NCI-H1417 (cell line): ENCODE measurements around the gene ABHD10.

Experiments
- DNase-seq, 3 experiments: peaks; one replicate each; lab custom pipeline; 2025; lab: John Stamatoyannopoulos, UW

Gene ABHD10

DNA sequence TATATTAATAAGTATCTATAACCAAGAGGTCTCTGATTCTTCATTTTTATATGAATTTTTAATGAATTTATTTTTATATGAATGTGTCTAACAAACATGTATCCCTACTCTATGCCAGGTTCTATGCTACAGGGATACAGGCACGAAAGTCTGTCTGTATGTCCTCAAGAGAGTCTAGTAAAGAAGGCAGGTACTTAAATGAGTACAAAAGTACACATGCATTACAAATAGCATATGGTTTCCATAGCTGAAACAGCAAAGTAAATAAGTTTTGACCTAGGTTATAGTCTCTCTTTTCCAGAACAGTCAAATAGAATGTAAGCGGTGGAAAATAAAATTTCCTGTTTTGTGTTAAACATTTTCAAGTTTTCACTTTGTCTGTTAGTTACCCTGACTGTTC, 13.3 kb upstream of the ABHD10 start:
- DNase-seq = no peak

DNA sequence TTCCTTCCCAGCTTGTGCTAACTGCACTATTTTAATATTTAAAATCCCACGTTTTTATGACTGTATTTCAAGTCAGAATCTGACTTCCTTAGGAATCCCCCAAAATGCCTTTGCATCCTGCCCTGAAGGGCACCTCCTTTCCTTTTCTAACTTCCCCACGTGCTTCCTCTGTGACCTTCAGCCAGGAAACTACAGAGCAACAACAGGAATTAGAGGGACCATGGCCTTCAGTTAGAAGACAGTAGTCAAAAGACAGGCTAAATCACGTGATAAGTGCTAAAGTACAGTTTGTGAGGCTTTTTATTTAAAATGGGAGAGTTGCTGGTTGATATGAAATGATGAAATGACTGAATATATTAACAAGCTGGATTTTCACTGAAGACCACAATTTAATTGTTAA, 11.8 kb upstream of the ABHD10 start:
- no peak for DNase-seq

DNA sequence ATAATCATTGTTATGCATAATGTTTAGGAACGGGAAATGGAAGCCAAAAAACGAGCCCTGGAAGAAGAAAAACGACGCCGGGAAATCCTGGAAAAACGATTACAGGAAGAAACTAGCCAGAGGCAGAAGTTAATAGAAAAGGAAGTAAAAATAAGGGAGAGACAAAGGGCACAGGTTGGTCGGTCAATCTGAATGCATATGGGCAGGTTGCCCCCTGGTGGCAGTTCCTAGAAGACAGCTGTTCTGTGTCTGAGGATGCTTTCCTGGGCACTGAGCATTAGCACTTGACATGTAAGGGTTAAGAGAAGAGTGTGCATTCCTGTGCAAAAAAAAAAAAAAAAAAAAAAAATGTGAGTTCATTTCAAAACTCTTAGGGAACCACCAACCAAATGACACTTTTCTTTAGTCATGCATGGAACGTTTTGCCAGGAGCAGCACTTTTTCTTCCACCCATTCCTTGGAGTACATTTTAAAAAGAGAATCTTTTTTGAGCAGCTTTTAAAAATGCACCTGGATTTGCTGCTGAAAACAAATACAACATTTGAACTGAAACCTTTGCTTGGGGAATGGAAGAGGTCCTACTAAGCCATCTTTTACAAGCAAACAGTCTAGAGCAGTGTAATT, 11.1 kb upstream of the ABHD10 start:
- DNase-seq = peak; percentile 80 to 94 (median 87)

DNA sequence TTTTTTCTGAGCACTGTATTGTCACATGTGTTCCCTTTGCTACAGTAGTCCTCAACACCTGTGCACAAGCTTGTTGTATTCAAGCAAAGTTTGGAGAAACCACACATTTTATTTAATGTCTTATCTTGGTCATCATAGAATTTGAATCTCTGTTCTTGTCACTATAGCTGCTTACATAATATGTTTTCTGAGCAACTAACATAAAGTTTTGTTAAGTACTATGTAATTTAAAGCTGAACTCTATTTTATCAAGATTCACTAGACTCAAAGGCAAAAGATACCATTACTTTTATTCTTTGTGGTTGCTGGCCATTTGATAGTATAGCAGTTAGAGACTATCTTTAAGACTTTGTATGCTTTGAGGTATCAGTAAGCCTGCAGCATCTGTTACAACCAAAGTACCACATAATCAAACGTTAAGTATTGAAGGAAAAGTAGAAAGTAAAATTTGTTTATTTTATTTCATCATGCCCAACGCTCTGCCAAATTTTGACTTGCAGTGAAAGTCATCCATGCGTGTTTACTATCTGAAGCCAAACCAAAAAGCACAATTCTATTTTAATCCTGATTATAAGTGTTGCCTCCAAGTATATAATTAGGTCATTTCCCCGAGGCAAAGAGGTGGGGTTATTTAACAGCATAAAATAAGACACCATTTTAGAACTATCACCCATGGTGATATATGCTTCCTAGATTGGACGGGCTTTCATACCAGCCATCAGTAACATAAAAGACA, 10.3 kb upstream of the ABHD10 start:
- peak in 2 of 3 experiments; percentile 64 to 93 for DNase-seq

DNA sequence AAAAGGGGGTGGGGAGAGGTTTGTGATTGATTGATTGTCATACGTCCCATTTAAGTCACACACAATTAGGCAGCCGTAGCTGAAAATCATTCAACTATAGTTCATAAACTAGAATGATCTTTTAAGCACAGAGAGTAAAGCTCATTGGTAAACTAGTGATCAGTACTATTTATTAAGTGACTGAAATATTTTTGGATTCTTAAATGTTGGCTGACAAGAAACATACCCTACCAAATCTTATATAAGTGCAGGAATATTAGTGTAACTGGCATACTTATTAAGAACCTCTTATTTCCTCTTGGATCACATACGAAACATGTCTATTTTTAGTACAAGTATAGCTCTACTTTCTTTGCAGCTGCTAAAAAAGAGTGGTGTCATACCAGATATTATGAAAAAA, 8.4 kb upstream of the ABHD10 start:
- peak in 2 of 3 experiments; percentile 11 to 55 for DNase-seq

DNA sequence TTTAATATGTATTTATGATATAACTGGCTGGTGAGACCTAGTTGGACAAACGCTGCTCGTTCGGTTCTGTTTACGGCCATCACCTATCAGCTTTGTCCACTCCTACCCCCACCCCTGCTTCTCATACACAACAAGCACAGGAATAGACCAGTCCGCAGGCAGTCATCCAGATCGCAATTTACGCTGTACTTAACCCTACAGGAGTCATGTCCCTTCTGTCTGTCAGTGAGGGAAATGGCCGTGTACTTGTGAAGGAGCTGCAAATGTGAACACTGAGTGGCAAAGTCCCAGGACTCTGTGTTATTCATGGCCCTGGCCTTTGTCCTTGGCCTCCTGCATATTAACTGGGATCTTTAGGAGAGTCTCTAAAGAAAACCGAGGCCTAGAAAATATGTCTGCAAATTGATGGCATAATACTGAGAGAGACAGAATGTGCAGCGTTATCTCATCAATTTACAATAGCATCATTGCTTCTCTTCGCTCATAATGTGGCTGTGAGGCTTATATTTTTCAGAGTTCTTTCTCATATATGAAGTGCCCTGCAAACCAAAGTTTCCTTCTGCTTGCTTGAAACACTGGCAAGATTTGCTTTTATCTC, 7.2 kb upstream of the ABHD10 start:
- DNase-seq = peak; percentile 4 to 88 (median 75)

DNA sequence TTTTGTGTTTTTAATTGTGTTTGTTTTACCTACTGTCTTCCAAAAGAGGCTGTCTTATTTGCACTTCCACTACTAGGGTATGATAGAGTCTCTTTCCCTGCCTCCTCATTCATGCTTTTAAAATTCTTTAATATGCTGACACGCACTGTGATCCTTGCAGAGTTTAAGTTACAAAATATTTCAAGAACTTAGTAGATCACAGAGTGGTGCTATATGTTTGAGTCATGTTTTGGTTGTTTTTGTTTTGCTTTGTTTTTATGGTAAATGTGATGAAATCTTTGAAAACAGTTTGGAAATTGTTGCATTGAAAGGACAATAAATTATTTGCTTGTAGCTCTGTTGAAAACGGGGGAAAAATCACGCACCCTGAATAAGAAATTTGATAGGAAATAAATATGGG, 5.9 kb upstream of the ABHD10 start:
- DNase-seq = peak in 2 of 3 experiments; percentile 5 to 38

DNA sequence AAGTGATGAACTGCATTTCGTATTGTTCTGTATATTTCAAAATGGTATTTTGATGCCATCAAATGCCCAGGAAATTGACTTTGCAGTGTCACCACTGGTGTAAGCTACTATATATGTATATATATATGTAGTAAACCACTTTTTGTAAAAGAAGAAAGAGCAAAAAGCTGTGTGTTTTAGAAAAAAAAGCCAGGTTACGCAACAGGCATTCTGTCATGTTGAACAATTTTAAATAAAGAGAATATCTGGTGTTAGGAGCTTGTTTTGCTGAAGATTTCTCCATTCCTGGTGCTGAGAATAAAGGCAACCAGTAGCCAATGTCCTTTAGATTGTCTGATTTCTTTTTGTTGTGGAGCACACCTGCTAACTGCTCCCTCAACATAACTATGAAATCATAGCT, 3.7 kb upstream of the ABHD10 start:
- DNase-seq = no peak

DNA sequence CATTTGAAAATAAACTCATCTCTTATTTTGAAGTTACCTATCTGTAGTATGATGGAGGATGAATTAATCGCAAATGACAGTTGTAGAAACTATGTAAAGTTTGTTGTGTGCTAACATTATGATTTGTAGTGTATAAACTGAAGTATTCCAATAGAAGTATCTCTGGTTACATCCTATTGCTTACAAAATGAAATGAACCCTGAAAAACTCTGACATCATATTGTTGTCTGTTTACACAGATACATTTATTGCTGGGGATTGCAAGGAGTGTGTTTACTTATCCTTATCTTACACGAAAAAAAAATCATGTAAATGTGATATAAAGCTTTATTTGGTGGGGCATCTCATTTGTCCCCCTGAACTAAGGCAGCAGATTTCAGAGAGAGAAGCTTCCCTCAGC, 2.6 kb upstream of the ABHD10 start:
- DNase-seq = no peak

DNA sequence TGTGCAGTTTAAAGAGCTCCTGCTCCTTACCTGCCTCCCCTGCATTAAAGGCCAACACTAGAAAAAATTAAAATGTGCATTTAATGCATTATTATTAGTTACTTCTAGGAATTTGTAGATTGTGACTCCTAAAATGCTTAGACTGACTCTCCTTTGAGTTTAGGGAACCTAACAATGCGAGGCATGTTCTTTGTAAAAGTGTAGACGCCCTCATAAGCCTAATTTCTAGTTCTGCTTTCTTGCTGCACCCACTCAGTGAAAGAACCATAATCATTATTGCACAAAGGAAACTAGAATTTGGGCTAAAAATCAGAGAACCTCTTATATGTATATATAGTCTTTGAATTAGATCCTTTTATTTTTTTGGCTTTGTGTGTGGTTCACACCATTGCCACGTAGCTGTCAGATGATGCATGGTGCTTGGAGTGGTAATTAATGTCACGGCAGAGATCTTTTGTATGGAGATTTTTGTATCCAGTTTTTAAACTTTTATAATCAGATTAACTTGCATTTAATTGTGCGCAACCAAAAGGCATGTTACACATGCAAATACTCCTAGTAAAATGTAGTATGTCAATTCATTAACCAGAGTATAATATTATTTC, 710 bp downstream of the ABHD10 start:
- DNase-seq = peak in 1 of 3 experiments; percentile 77

DNA sequence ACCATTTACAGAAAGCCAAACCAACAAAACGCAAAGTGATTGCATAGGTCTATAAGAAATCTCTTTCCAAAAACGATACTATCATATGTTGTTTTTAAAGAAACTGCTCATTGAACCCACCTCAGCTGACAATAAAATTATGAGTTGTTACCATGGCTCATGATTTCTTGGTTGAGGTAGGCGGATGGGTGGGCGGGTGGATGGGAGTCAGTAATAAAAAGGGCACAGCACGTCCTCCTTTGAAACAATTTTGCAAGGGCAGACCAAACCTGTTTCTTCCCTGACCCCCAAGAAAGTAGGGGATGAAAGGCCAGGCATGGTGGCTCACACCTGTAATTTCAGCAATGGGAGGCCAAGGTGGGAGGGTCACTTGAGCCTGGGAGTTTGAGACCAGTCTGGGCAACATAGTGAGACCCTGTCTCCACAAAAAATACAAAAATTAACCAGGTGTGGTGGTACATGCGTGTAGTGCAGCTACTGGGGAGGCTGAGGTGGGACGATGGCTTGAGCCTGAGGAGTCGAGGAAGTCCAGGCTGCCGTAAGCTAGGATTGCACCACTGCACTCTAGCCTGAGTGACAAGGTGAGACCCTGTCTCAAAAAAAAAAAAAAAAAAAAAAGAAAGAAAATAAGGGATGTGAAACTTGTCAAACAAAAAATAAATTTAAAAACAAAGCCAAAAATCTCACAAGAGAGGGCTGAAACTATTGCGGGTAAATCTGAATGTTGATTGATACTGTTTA, 2.1 kb downstream of the ABHD10 start:
- DNase-seq = no peak

DNA sequence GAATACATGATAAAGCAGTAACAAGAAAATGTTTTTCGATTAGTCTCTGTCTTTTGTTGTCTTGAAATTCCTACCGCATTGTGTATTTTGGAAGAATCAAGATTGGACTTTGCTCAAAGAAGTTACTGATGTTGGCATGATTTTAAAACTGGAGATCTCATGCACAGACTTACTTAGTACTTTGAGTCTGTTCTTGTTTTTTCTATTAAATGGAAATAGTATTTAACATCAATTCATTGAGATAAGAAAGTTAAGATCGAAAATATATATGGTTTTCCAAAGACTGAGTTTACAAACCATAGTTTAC, 2.6 kb downstream of the ABHD10 start:
- DNase-seq = no peak

DNA sequence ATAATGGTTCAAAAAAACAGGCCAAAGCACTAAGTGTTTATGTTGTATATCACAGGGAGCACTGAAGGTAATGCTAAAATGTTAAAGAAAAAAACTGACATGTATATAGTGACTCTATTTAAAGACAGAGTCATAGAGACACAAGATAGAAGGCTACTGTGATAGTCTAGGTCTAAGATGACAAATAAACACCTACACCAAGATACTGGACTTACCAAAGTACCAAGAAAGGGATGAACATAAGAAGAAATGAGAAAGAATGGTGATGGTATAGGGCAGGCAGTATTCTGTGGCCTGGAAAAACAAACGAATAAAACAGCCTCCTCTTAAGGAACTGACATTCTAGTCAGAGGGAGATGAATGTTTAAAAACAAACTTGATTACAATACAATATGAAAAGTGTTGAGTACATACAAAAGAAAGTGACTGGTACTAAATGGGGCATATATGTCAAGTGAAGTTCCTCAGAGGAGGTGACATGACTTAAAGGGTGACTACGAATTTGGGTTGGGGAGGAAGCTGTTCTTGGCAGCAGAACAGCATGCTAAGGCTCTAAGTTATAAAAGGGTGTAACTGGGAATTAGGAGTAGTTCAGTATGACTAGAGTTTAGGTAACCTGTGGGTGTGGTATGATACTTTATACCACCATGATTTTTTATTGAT, 5.9 kb downstream of the ABHD10 start:
- no peak for DNase-seq

DNA sequence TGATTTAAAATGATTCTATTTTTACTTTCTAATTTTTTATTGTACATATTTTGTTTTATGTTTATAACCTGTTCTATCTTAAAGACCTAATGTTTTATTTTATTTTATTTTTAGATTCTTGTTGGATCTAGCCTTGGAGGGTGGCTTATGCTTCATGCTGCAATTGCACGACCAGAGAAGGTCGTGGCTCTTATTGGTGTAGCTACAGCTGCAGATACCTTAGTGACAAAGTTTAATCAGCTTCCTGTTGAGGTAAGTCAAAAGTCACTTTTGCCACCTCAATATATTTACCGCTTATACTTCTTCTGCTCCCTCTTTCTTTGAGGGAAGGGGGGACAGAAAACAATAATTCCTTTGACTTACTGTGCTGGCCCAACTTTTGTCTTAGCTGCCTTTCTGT, 8.0 kb downstream of the ABHD10 start:
- no peak for DNase-seq

DNA sequence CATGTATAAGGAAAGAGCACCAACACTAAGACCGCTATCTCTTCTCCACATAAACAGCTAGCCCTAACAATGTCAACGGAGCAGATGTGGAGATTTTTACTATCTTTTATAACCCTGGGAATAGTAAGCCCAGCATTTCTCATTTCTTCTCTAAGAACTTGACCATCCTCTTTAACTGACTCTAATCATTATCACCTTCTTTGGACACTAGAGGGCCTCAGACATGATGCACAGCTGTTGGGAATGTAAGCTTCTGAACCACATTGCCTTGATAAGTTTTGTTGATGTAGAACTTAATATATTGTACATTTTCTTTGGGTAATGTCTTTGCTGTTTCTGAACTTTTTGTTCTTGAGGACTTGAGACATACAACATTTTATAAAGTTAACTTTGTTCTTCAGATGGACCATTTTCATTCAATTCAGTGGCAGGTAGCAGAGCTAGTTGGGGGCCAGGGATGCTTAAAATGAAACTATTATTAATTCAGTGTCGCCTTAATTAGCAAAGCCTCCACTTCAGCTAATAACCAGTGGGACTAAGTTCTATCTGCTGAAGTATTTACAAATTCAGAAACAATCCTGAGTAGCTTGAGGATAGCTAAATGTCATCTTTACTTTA, 10.3 kb downstream of the ABHD10 start:
- DNase-seq = peak; percentile 32 to 83 (median 61)

DNA sequence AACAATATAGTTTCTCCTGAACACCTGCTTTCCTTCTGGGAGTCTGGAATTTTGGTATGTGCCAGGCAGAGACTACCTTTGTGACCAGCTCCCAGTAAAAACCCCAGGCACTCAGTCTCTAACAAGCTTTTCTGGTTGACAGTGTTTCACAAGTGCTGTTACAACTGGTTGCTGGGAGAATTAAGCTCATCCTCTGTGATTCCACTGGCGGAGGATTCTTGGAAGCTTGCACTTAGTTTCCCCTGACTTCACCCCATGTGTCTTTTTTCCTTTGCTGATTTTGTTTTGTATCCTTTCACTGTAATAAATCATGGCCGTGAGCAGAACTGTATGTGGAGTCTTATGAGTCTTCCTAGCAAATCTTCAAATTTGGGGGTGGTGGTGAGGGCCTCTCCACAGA, 14.2 kb downstream of the ABHD10 start:
- no peak for DNase-seq

DNA sequence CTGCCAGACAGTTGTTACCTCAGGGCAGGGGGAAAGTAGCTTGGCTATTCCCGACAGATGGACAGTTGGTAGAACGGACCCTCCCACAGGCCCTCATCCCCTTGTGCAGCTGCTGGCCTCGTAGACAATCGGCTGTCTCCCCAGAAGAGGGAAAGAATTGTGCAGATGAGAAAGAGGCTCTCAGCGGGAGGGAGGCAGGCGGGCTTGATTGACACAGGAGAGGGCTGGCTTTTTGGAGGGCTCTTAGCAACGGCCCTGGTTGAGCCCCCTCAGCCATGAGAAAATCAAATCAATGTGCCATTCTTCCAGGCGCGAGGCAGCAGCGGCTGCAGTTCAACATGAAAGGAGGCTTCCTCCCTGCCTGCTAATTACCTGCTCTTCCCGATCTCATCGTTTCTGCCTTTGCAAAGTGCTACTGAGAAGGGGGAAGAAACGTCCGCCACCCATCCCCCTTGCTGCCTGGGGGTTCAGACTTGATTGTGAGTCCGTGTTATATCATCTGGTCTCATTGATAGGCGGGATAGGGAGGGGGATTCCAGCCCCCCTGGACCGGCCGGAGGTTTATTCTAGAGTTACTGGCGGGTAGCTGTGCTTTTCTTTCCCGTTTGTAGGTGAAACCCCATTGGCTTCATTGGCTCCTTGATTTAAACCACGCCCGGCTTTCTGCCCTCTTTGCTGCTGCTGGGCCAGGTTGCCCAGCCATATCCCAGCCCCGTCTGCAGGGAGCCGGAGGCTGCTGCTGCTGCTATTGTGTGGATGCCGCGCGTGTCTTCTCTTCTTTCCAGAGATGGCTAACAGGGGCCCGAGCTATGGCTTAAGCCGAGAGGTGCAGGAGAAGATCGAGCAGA, 20.0 kb downstream of the ABHD10 start, which contains the start of gene TAGLN3:
Gene TAGLN3, plus strand, starts transcription at position 287 of the 848 bp plus-strand sequence. Its CDS starts 501 bp downstream, at position 788.
- DNase-seq = peak; percentile 76 to 96 (median 85)

DNA sequence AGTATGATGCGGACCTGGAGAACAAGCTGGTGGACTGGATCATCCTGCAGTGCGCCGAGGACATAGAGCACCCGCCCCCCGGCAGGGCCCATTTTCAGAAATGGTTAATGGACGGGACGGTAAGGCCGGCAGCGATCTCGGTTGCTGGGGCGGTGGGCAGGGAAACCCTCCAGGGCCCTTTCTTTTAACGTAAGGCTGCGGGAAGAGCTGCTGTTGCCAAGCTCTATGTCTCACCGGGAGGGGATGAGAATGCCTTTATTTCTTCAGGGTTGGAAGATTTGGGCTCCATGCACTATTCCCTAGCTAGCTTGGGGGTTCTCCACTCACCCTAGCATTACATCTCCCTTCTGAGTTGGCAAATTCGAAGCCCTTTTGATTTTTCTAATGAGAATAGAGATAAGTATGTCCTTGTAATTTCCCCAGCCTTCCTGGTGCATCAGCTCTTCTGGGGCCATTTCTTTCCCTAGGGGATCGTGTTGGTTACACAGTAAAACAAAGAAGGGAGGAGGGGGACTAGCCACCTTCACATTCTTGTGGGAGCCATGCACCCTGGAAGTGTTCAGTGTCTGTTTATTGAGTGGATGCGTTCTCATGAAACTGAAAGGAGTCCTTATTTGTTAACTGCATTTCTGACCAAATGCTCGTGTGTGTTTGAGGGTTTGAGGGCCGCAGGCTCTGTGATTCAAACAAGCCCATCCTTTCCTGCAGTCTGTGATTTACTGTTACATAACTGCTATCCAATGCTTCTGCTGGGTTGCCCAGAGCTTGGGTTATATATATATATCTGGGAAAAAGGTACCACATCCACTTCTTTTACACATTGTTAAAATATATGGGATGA, 20.9 kb downstream of the ABHD10 start:
- DNase-seq = peak; percentile 24 to 77 (median 73)

DNA sequence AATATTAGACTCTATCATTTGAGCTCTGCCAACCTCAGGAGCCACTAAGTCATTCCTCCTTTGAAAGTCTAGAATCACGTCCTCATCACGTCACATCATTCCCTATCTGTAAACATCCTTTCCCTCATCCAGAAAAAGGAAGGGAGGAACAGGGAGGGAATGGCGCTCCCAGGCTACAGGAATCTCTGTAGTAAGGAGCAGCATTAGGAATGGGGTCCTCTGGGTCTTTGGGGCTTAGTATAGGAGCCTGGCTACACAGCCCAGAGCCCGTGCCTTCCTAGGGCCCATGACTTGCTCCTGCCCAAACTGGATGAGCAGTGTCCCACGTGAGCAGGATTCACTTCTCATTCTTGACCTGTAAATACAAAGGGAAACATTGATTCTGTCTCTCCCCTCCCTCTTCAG, 21.5 kb downstream of the ABHD10 start:
- peak in 1 of 3 experiments; percentile 51 for DNase-seq
